SH-SY5Y (cell line): ENCODE data around the gene QDPR.

Experiments
- GATA2 ChIP-seq: IDR thresholded peaks from 2 replicates; pipeline ENCODE4 v1.6.1; 2011; ENCODE audit warnings: mild to moderate bottlenecking, low read depth, low read length
- GATA3 ChIP-seq: IDR thresholded peaks from 2 replicates; pipeline ENCODE4 v1.6.1; 2011; ENCODE audit warnings: low read depth, mild to moderate bottlenecking, low read length, moderate library complexity

- TF ChIP-seq GATA3 (no peak), GATA2 (no peak)
Observed at GRCh38 chr4:17535242-17535641, 23.4 kb upstream of the QDPR start.
